NCI-H226 (cell line): ENCODE measurements around the gene CACNA1B.
"Not testable (repeated sequence)": the region's sequence is repeated elsewhere in the genome, so short reads cannot be mapped to it uniquely, and the experiment has no call there.

Experiments
- DNase-seq: peaks from one replicate; pipeline ENCODE4 v3.0.0-alpha.2; 2015

The CACNA1B gene

GRCh38 chr9:138104251-138105122 lies 226.9 kb downstream of the CACNA1B start:
- DNase-seq: no peak

- DNase-seq: no peak
Observed at GRCh38 chr9:138105123-138105415, 227.5 kb downstream of the CACNA1B start.

- no peak for DNase-seq
Observed at GRCh38 chr9:138105561-138106505, 228.3 kb downstream of the CACNA1B start.

- not testable (repeated sequence) for DNase-seq
Observed at GRCh38 chr9:138107039-138107438, 229.5 kb downstream of the CACNA1B start.

GRCh38 chr9:138111607-138112006 lies 234.0 kb downstream of the CACNA1B start:
- DNase-seq: no peak

- DNase-seq: no peak
Observed at GRCh38 chr9:138112090-138112748, 234.6 kb downstream of the CACNA1B start.

GRCh38 chr9:138112791-138113600 lies 235.4 kb downstream of the CACNA1B start:
- no peak for DNase-seq

GRCh38 chr9:138113701-138114325 lies 236.2 kb downstream of the CACNA1B start:
- DNase-seq: not testable (repeated sequence)

GRCh38 chr9:138114501-138115245 lies 237.1 kb downstream of the CACNA1B start:
- DNase-seq: no peak

- no peak for DNase-seq
Observed at GRCh38 chr9:138115506-138115905, 237.9 kb downstream of the CACNA1B start.

GRCh38 chr9:138116521-138116920 lies 238.9 kb downstream of the CACNA1B start:
- no peak for DNase-seq

- DNase-seq: no peak
Observed at GRCh38 chr9:138117101-138117750, 239.6 kb downstream of the CACNA1B start.

- no peak for DNase-seq
Observed at GRCh38 chr9:138117836-138118235, 240.3 kb downstream of the CACNA1B start.

GRCh38 chr9:138118601-138119071 lies 241.1 kb downstream of the CACNA1B start:
- DNase-seq: no peak

- DNase-seq: no peak
Observed at GRCh38 chr9:138119202-138120027, 241.8 kb downstream of the CACNA1B start.

GRCh38 chr9:138120072-138120471 lies 242.5 kb downstream of the CACNA1B start:
- no peak for DNase-seq

GRCh38 chr9:138120511-138121437 lies 243.2 kb downstream of the CACNA1B start:
- no peak for DNase-seq

- DNase-seq: no peak
Observed at GRCh38 chr9:138121438-138122050, 244.0 kb downstream of the CACNA1B start.
